ENCODE results near the gene RABAC1. TPM values are rescaled to one million over a fixed set of nuclear protein-coding genes. Genes with fewer than 3 reads are reported as not detected.

Gene RABAC1
- total and polyA plus RNA-seq, 2 of the 13 experiments (the other 11 are each of a cell fraction or from before 2014, with no cell fraction given): 37.4 to 74.0 TPM

DNA sequence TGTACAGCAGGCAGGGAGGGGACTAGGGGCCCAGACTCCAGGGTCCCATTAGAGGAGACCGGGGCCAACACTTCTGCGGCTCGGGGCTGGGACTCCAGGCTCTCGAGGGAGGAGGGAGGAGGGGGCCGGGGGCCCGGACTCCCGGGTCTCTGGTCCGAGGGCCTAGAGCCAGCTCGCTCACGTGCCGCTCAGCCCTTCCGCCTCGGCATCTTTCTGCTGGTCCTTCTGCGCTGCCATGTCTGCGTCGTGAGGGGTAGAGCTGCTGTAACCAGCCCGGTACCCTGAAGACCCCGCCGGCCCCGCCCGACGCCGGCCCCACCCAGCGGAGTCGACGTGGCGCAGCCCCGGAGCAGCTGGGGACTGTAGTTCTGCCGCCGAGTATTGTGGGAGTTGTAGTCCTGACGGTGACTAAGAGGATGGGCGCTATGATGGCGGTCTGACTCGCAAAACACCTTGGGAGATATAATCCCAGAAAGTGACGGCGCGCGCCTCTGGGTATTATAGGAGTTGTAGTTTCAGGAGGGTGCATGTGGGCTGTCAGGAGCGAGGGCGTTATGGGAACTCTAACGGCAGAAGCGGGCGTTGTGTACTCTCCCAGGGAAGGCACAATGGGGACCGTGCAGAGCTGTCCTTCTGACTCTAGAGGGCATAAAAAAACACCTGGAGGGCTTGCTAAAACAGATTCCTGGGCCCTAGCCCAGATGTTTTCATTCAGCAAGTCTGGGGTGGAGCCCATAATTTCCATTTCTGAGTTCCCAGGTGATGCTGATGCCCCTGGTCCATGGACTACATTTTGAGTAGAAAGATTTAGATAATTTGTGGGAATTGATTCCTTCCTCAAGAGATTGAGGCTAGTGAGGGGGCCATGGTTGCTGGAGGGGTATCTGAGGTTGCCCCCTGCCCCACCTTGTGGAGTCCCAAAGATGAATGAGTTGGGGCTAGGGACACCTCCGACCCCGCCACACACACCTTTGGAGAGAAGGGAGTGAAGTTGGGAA, at the start of gene RABAC1 (continued):
- TF ChIP-seq, protein P1, sequence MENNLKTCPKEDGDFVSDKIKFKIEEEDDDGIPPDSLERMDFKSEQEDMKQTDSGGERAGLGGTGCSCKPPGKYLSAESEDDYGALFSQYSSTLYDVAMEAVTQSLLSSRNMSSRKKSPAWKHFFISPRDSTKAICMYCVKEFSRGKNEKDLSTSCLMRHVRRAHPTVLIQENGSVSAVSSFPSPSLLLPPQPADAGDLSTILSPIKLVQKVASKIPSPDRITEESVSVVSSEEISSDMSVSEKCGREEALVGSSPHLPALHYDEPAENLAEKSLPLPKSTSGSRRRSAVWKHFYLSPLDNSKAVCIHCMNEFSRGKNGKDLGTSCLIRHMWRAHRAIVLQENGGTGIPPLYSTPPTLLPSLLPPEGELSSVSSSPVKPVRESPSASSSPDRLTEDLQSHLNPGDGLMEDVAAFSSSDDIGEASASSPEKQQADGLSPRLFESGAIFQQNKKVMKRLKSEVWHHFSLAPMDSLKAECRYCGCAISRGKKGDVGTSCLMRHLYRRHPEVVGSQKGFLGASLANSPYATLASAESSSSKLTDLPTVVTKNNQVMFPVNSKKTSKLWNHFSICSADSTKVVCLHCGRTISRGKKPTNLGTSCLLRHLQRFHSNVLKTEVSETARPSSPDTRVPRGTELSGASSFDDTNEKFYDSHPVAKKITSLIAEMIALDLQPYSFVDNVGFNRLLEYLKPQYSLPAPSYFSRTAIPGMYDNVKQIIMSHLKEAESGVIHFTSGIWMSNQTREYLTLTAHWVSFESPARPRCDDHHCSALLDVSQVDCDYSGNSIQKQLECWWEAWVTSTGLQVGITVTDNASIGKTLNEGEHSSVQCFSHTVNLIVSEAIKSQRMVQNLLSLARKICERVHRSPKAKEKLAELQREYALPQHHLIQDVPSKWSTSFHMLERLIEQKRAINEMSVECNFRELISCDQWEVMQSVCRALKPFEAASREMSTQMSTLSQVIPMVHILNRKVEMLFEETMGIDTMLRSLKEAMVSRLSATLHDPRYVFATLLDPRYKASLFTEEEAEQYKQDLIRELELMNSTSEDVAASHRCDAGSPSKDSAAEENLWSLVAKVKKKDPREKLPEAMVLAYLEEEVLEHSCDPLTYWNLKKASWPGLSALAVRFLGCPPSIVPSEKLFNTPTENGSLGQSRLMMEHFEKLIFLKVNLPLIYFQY (CRISPR knock-in tag; IDR thresholded peaks at IDR 0.05; ENCODE audit: borderline replicate concordance): no peak
- no peak for TF ChIP-seq ZNF24 (IDR thresholded peaks at IDR 0.05)
- TF ChIP-seq ZNF207 (IDR thresholded peaks at IDR 0.05; ENCODE audit: borderline replicate concordance): no peak
- TF ChIP-seq, protein P2, sequence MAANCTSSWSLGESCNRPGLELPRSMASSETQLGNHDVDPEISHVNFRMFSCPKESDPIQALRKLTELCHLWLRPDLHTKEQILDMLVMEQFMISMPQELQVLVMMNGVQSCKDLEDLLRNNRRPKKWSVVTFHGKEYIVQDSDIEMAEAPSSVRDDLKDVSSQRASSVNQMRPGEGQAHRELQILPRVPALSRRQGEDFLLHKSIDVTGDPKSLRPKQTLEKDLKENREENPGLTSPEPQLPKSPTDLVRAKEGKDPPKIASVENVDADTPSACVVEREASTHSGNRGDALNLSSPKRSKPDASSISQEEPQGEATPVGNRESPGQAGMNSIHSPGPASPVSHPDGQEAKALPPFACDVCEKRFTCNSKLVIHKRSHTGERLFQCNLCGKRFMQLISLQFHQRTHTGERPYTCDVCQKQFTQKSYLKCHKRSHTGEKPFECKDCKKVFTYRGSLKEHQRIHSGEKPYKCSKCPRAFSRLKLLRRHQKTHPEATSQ (CRISPR knock-in tag; IDR thresholded peaks at IDR 0.05; ENCODE audit: borderline replicate concordance): no peak
- TF ChIP-seq NFE2L1 (CRISPR knock-in tag; IDR thresholded peaks at IDR 0.05; ENCODE audit: borderline replicate concordance): no peak
- TF ChIP-seq DMAP1 (CRISPR knock-in tag; IDR thresholded peaks at IDR 0.05): peak; percentile 64
- TF ChIP-seq KLF11 (CRISPR knock-in tag; IDR thresholded peaks at IDR 0.05): no peak
- no peak for TF ChIP-seq REXO4 (CRISPR knock-in tag; IDR thresholded peaks at IDR 0.05; ENCODE audit: borderline replicate concordance)
- TF ChIP-seq, protein P3, sequence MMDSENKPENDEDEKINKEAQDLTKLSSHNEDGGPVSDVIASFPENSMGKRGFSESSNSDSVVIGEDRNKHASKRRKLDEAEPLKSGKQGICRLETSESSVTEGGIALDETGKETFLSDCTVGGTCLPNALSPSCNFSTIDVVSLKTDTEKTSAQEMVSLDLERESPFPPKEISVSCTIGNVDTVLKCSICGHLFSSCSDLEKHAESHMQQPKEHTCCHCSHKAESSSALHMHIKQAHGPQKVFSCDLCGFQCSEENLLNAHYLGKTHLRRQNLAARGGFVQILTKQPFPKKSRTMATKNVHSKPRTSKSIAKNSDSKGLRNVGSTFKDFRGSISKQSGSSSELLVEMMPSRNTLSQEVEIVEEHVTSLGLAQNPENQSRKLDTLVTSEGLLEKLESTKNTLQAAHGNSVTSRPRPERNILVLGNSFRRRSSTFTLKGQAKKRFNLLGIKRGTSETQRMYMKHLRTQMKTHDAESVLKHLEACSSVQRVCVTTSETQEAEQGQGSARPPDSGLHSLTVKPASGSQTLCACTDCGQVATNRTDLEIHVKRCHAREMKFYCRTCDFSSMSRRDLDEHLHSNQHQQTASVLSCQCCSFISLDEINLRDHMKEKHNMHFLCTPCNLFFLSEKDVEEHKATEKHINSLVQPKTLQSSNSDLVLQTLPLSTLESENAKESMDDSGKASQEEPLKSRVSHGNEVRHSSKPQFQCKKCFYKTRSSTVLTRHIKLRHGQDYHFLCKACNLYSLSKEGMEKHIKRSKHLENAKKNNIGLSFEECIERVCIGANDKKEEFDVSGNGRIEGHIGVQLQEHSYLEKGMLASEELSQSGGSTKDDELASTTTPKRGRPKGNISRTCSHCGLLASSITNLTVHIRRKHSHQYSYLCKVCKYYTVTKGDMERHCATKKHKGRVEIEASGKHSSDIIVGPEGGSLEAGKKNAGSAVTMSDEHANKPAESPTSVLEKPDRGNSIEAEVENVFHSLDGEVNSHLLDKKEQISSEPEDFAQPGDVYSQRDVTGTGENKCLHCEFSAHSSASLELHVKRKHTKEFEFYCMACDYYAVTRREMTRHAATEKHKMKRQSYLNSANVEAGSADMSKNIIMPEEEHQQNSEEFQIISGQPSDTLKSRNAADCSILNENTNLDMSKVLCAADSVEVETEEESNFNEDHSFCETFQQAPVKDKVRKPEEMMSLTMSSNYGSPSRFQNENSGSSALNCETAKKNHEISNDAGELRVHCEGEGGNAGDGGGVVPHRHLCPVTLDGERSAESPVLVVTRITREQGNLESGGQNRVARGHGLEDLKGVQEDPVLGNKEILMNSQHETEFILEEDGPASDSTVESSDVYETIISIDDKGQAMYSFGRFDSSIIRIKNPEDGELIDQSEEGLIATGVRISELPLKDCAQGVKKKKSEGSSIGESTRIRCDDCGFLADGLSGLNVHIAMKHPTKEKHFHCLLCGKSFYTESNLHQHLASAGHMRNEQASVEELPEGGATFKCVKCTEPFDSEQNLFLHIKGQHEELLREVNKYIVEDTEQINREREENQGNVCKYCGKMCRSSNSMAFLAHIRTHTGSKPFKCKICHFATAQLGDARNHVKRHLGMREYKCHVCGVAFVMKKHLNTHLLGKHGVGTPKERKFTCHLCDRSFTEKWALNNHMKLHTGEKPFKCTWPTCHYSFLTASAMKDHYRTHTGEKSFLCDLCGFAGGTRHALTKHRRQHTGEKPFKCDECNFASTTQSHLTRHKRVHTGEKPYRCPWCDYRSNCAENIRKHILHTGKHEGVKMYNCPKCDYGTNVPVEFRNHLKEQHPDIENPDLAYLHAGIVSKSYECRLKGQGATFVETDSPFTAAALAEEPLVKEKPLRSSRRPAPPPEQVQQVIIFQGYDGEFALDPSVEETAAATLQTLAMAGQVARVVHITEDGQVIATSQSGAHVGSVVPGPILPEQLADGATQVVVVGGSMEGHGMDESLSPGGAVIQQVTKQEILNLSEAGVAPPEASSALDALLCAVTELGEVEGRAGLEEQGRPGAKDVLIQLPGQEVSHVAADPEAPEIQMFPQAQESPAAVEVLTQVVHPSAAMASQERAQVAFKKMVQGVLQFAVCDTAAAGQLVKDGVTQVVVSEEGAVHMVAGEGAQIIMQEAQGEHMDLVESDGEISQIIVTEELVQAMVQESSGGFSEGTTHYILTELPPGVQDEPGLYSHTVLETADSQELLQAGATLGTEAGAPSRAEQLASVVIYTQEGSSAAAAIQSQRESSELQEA (CRISPR knock-in tag; IDR thresholded peaks at IDR 0.05; ENCODE audit: not compliant biosample characterization): no peak
- no peak for TF ChIP-seq ZNF780A (CRISPR knock-in tag; IDR thresholded peaks at IDR 0.05)
- no peak for TF ChIP-seq TBL1XR1 (IDR thresholded peaks at IDR 0.05; ENCODE audit: borderline replicate concordance, low read length, partially characterized antibody)
- no peak for TF ChIP-seq U2AF2 (IDR thresholded peaks at IDR 0.05; ENCODE audit: low read depth, low read length)
- TF ChIP-seq BORCS8-MEF2B (CRISPR knock-in tag; IDR thresholded peaks at IDR 0.05): no peak

All from HepG2 (cell line).